ENCODE results near the gene PSEN1. TPM values are rescaled to one million over a fixed set of nuclear protein-coding genes. Genes with fewer than 3 reads are reported as not detected.

PSEN1 gene
- polyA plus RNA-seq, 1 of the 3 experiments (the other 2 are of a cell fraction) = 9.0 TPM

DNA sequence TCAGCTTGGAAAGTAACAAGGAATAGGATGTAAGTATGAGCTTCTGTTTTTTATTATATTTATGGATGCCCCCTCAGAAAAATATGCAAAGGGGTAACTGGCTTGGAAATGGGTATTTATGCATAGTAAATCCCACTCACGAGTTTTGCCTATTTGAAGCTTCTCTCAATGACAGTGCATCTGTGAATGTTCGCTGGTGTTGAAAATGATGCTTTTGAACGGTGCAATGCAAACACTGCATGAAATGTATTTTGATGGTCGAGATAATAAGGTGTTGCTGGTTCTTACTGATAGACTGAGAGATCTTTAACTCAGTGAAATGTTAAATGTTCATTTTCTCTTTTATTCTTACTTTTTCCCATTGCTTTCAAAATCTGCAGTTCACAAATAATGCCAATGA lies 36.0 kb upstream of the PSEN1 start:
- no peak for DNase-seq
- Histone ChIP-seq H3K9me2 (no peaks in the 10 kb centered on the region), H3K36me3 (replicated peaks in 1 of 2; ENCODE audit: control insufficient read depth in 1 of 2, insufficient read depth in 2 of 2, low read length in 1 of 2) (peaks cover 59 to 65% of the 10 kb centered on the region in 2 experiments), H3F3A (replicated peaks; ENCODE audit: insufficient read depth) (peaks cover 4% of the 10 kb centered on the region), H3K9ac (no peak overlapping the region), H3K9me3 (no peaks in the 10 kb centered on the region), H4K20me1 (ENCODE audit: insufficient read depth) (no peaks in the 10 kb centered on the region; the same call in 1 of the 2 replicates), H3K79me2 (ENCODE audit: insufficient read depth) (peaks cover 58% of the 10 kb centered on the region; the same call in 1 of the 2 replicates), H3K27ac (ENCODE audit: low read depth in 2 of 2, low read length in 1 of 2) (no peak overlapping the region), H3K4me2 (no peak overlapping the region), H3K4me1 (ENCODE audit: control insufficient read depth in 1 of 2, insufficient read depth in 2 of 2, low read depth in 1 of 2, low read length in 1 of 2) (no peaks in the 10 kb centered on the region), H3K27me3 (ENCODE audit: insufficient read depth) (no peaks in the 10 kb centered on the region), H3K4me3 (ENCODE audit: low read depth in 2 of 2, low read length in 1 of 2) (no peak overlapping the region), H2AFZ (ENCODE audit: low read depth) (no peak overlapping the region)
- ChIA-PET POLR2A (interaction anchor here (0.9 kb wide), 1 partner anchor 42 kb away, joined by 3 read pairs; the partner anchor contains the start of gene RBM25), CTCF (interaction anchor here (1.2 kb wide), 1 partner anchor 372 kb away, joined by 3 read pairs; no protein-coding TSS in a partner anchor)
- WGBS (ENCODE audit: low lambda C conversion rate) = 89% methylated on average over 4 of the region's 4 CpGs
- TF ChIP-seq IRF3 (IDR thresholded peaks at IDR 0.05; ENCODE audit: low read depth, low read length) (no peak), SMC3 (IDR thresholded peaks at IDR 0.05; ENCODE audit: low read depth, low read length) (no peak), YY1 (IDR thresholded peaks at IDR 0.05; ENCODE audit: low read depth) (no peak), EP300 (IDR thresholded peaks at IDR 0.05; ENCODE audit: borderline replicate concordance in 1 of 2, low read depth in 1 of 2, low read length in 1 of 2) (no peak), ZBTB33 (IDR thresholded peaks at IDR 0.05; ENCODE audit: borderline replicate concordance, low read depth) (no peak), TAF1 (IDR thresholded peaks at IDR 0.05; ENCODE audit: borderline replicate concordance, low read depth, low read length) (no peak), POLR2AphosphoS5 (IDR thresholded peaks at IDR 0.05; ENCODE audit: low read depth, low read length) (no peak), TEAD4 (IDR thresholded peaks at IDR 0.05; ENCODE audit: borderline replicate concordance, insufficient read depth) (no peak), FOSL2 (IDR thresholded peaks at IDR 0.05; ENCODE audit: borderline replicate concordance, low read depth) (no peak)

GRCh38 chr14:73102806-73103497 lies 33.4 kb upstream of the PSEN1 start:
- ChIA-PET POLR2A (no interaction called here), CTCF (interaction anchor here (0.9 kb wide), 1 partner anchor 86 kb away, joined by 3 read pairs; no protein-coding TSS in a partner anchor)
- DNase-seq = no peak
- TF ChIP-seq TCF12 (IDR thresholded peaks at IDR 0.05) (no peak), TEAD4 (IDR thresholded peaks at IDR 0.05; ENCODE audit: borderline replicate concordance, insufficient read depth) (no peak), GATA2 (CRISPR knock-in tag; IDR thresholded peaks at IDR 0.05) (no peak)
- TF ChIP-seq, protein P1, sequence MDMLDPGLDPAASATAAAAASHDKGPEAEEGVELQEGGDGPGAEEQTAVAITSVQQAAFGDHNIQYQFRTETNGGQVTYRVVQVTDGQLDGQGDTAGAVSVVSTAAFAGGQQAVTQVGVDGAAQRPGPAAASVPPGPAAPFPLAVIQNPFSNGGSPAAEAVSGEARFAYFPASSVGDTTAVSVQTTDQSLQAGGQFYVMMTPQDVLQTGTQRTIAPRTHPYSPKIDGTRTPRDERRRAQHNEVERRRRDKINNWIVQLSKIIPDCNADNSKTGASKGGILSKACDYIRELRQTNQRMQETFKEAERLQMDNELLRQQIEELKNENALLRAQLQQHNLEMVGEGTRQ (IDR thresholded peaks at IDR 0.05; ENCODE audit: borderline replicate concordance, low read depth, low read length) = no peak
- Histone ChIP-seq H3K27ac (ENCODE audit: low read depth in 2 of 2, low read length in 1 of 2) (no peak overlapping the region), H3F3A (replicated peaks; ENCODE audit: insufficient read depth) (peaks cover 11% of the 10 kb centered on the region), H4K20me1 (ENCODE audit: insufficient read depth) (no peaks in the 10 kb centered on the region), H2AFZ (ENCODE audit: low read depth) (no peak overlapping the region), H3K79me2 (ENCODE audit: insufficient read depth) (peaks cover 54% of the 10 kb centered on the region; the same call in 1 of the 2 replicates), H3K27me3 (ENCODE audit: insufficient read depth) (no peaks in the 10 kb centered on the region), H3K4me3 (ENCODE audit: low read depth in 2 of 2, low read length in 1 of 2) (no peak overlapping the region), H3K4me2 (no peak overlapping the region), H3K9ac (no peak overlapping the region), H3K9me3 (no peaks in the 10 kb centered on the region), H3K36me3 (replicated peaks in 1 of 2; ENCODE audit: control insufficient read depth in 1 of 2, insufficient read depth in 2 of 2, low read length in 1 of 2) (peaks cover 76 to 80% of the 10 kb centered on the region in 2 experiments), H3K4me1 (ENCODE audit: control insufficient read depth in 1 of 2, insufficient read depth in 2 of 2, low read depth in 1 of 2, low read length in 1 of 2) (no peaks in the 10 kb centered on the region), H3K9me2 (no peaks in the 10 kb centered on the region)
- WGBS (ENCODE audit: low lambda C conversion rate) = 96% methylated on average over 27 of the region's 27 CpGs
